Endothelial cell of umbilical vein (primary cell): Measurements from ENCODE around the gene PCDHB6. TPM values are rescaled to one million over a fixed set of nuclear protein-coding genes. Genes with fewer than 3 reads are reported as not detected.

Experiments
- polyA plus RNA-seq, 4 experiments: library from polyadenylated mRNA; depleted of rRNA in 3 of 4; stranded (reverse) in 3 of 4; unstranded in 1 of 4; fragments of >200 nt; gene quantifications; 2 replicates each; pipeline versions ENCODE4 v1.2.1 to v1.2.3, GENCODE V29; 2011 to 2012; ENCODE audit warnings: missing spikeins in 1 of 4
- total RNA-seq: library from RNA; stranded (reverse); gene quantifications from 2 replicates; pipeline ENCODE4 v1.2.3, GENCODE V29; 2021

The PCDHB6 gene
- total and polyA plus RNA-seq, 2 donors (not counting 3 experiments of a cell fraction or from before 2014, with no cell fraction given): 0.04 TPM; not detected in 1

Other genes starting within 250 kb of the PCDHB6 start
Only the 30 nearest of the 32 such genes appear.
- gene PCDHAC1, start 223.8 kb upstream of the PCDHB6 start, total RNA-seq: not detected in 2 replicates
- gene PCDHAC1, start 223.8 kb upstream of the PCDHB6 start, polyA plus RNA-seq: not detected in 2 replicates
- 0.90 and 1.00 TPM in 2 replicates for gene PCDHAC2, start 183.6 kb upstream of the PCDHB6 start, total RNA-seq
- gene PCDHAC2, start 183.6 kb upstream of the PCDHB6 start, polyA plus RNA-seq: 0.97 and 1.2 TPM in 2 replicates
- not detected in 2 replicates for gene PCDHB1, start 98.7 kb upstream of the PCDHB6 start, total RNA-seq
- gene PCDHB1, start 98.7 kb upstream of the PCDHB6 start, polyA plus RNA-seq: not detected in 2 replicates
- gene PCDHB2, start 55.4 kb upstream of the PCDHB6 start, total RNA-seq: 0.23 and 0.58 TPM in 2 replicates
- gene PCDHB2, start 55.4 kb upstream of the PCDHB6 start, polyA plus RNA-seq: 0.40 and 0.57 TPM in 2 replicates
- gene PCDHB3, start 49.6 kb upstream of the PCDHB6 start, total RNA-seq: not detected in 2 replicates
- gene PCDHB3, start 49.6 kb upstream of the PCDHB6 start, polyA plus RNA-seq: 0.11 and 0.22 TPM in 2 replicates
- gene PCDHB4, start 28.2 kb upstream of the PCDHB6 start, total RNA-seq: 0.21 TPM in 1 of 2 replicates, not detected in the other
- gene PCDHB4, start 28.2 kb upstream of the PCDHB6 start, polyA plus RNA-seq: 0.10 and 0.11 TPM in 2 replicates
- gene PCDHB5, start 14.9 kb upstream of the PCDHB6 start, total RNA-seq: 0.27 and 0.28 TPM in 2 replicates
- gene PCDHB5, start 14.9 kb upstream of the PCDHB6 start, polyA plus RNA-seq: 0.49 and 0.80 TPM in 2 replicates
- 0.27 and 0.48 TPM in 2 replicates for gene PCDHB7, start 22.6 kb downstream of the PCDHB6 start, total RNA-seq
- 0.54 and 0.57 TPM in 2 replicates for gene PCDHB7, start 22.6 kb downstream of the PCDHB6 start, polyA plus RNA-seq
- gene PCDHB8, start 27.7 kb downstream of the PCDHB6 start, total RNA-seq: 0.53 TPM in 1 of 2 replicates, not detected in the other
- 0.11 and 0.25 TPM in 2 replicates for gene PCDHB8, start 27.7 kb downstream of the PCDHB6 start, polyA plus RNA-seq
- gene PCDHB16, start 32.3 kb downstream of the PCDHB6 start, total RNA-seq: 0.12 and 0.22 TPM in 2 replicates
- gene PCDHB16, start 32.3 kb downstream of the PCDHB6 start, polyA plus RNA-seq: 0.18 and 0.33 TPM in 2 replicates
- 0.16 and 0.20 TPM in 2 replicates for gene PCDHB9, start 37.1 kb downstream of the PCDHB6 start, total RNA-seq
- gene PCDHB9, start 37.1 kb downstream of the PCDHB6 start, polyA plus RNA-seq: 0.14 and 0.29 TPM in 2 replicates
- gene PCDHB10, start 42.3 kb downstream of the PCDHB6 start, total RNA-seq: 0.62 and 0.81 TPM in 2 replicates
- 0.51 and 0.68 TPM in 2 replicates for gene PCDHB10, start 42.3 kb downstream of the PCDHB6 start, polyA plus RNA-seq
- 0.16 and 0.18 TPM in 2 replicates for gene PCDHB11, start 49.6 kb downstream of the PCDHB6 start, total RNA-seq
- gene PCDHB11, start 49.6 kb downstream of the PCDHB6 start, polyA plus RNA-seq: 0.11 and 0.13 TPM in 2 replicates
- gene PCDHB12, start 58.7 kb downstream of the PCDHB6 start, total RNA-seq: 0.18 and 0.20 TPM in 2 replicates
- 0.36 and 0.41 TPM in 2 replicates for gene PCDHB12, start 58.7 kb downstream of the PCDHB6 start, polyA plus RNA-seq
- 0.65 and 0.77 TPM in 2 replicates for gene PCDHB13, start 63.9 kb downstream of the PCDHB6 start, total RNA-seq
- gene PCDHB13, start 63.9 kb downstream of the PCDHB6 start, polyA plus RNA-seq: 0.57 and 0.64 TPM in 2 replicates
- 0.55 and 1.0 TPM in 2 replicates for gene PCDHB14, start 73.3 kb downstream of the PCDHB6 start, total RNA-seq
- 0.72 and 0.73 TPM in 2 replicates for gene PCDHB14, start 73.3 kb downstream of the PCDHB6 start, polyA plus RNA-seq
- 0.55 and 0.69 TPM in 2 replicates for gene PCDHB15, start 95.3 kb downstream of the PCDHB6 start, total RNA-seq
- gene PCDHB15, start 95.3 kb downstream of the PCDHB6 start, polyA plus RNA-seq: 0.51 and 0.55 TPM in 2 replicates
- 0.39 and 0.46 TPM in 2 replicates for gene SLC25A2, start 154.0 kb downstream of the PCDHB6 start, total RNA-seq
- not detected in 2 replicates for gene SLC25A2, start 154.0 kb downstream of the PCDHB6 start, polyA plus RNA-seq
- gene TAF7, start 170.7 kb downstream of the PCDHB6 start, total RNA-seq: 55.0 and 62.0 TPM in 2 replicates
- 14.2 and 21.8 TPM in 2 replicates for gene TAF7, start 170.7 kb downstream of the PCDHB6 start, polyA plus RNA-seq
- 0.22 and 0.30 TPM in 2 replicates for gene PCDHGA1, start 180.5 kb downstream of the PCDHB6 start, total RNA-seq
- 0.44 and 0.45 TPM in 2 replicates for gene PCDHGA1, start 180.5 kb downstream of the PCDHB6 start, polyA plus RNA-seq
- 0.58 and 1.2 TPM in 2 replicates for gene PCDHGA2, start 188.7 kb downstream of the PCDHB6 start, total RNA-seq
- 1.9 and 2.0 TPM in 2 replicates for gene PCDHGA2, start 188.7 kb downstream of the PCDHB6 start, polyA plus RNA-seq
- 1.1 and 1.2 TPM in 2 replicates for gene PCDHGA3, start 193.8 kb downstream of the PCDHB6 start, total RNA-seq
- gene PCDHGA3, start 193.8 kb downstream of the PCDHB6 start, polyA plus RNA-seq: 0.88 and 1.2 TPM in 2 replicates
- gene PCDHGB1, start 200.0 kb downstream of the PCDHB6 start, total RNA-seq: 0.58 and 0.62 TPM in 2 replicates
- gene PCDHGB1, start 200.0 kb downstream of the PCDHB6 start, polyA plus RNA-seq: 0.39 and 0.48 TPM in 2 replicates
- gene PCDHGA4, start 205.0 kb downstream of the PCDHB6 start, total RNA-seq: 3.0 TPM in 2 replicates
- 2.4 and 2.6 TPM in 2 replicates for gene PCDHGA4, start 205.0 kb downstream of the PCDHB6 start, polyA plus RNA-seq
- 1.9 and 2.9 TPM in 2 replicates for gene PCDHGB2, start 209.9 kb downstream of the PCDHB6 start, total RNA-seq
- 1.1 TPM in 2 replicates for gene PCDHGB2, start 209.9 kb downstream of the PCDHB6 start, polyA plus RNA-seq
- 0.78 and 0.93 TPM in 2 replicates for gene PCDHGA5, start 214.1 kb downstream of the PCDHB6 start, total RNA-seq
- gene PCDHGA5, start 214.1 kb downstream of the PCDHB6 start, polyA plus RNA-seq: 0.36 and 0.51 TPM in 2 replicates
- gene PCDHGB3, start 220.2 kb downstream of the PCDHB6 start, total RNA-seq: 1.7 and 2.0 TPM in 2 replicates
- gene PCDHGB3, start 220.2 kb downstream of the PCDHB6 start, polyA plus RNA-seq: 1.4 and 1.8 TPM in 2 replicates
- gene PCDHGA6, start 223.8 kb downstream of the PCDHB6 start, total RNA-seq: 2.7 and 2.9 TPM in 2 replicates
- 2.6 and 2.7 TPM in 2 replicates for gene PCDHGA6, start 223.8 kb downstream of the PCDHB6 start, polyA plus RNA-seq
- 1.5 and 1.8 TPM in 2 replicates for gene PCDHGA7, start 232.7 kb downstream of the PCDHB6 start, total RNA-seq
- gene PCDHGA7, start 232.7 kb downstream of the PCDHB6 start, polyA plus RNA-seq: 0.68 and 0.84 TPM in 2 replicates
- 4.4 and 6.5 TPM in 2 replicates for gene PCDHGB4, start 237.6 kb downstream of the PCDHB6 start, total RNA-seq
- 6.9 and 8.1 TPM in 2 replicates for gene PCDHGB4, start 237.6 kb downstream of the PCDHB6 start, polyA plus RNA-seq